Measurements from ENCODE around the gene CAPZB.

DNA sequence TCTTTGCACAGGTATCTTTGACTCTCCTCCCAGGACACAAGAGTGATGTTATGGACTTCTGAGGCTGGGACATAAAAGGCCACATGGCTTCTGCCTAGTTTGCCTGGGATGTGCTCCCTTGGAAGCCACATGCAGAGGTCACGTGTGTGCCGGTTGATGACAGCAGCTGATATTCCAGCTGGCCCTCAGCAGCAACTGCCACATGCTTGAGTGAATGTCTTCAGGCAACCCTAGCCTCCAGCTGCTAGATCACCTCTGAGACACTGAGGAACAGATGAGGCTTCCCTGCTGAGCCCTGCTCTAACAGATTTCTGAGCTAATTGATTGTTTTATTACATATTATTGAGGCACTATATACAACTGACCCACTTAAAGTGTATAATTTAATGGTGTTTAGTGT, 185.1 kb downstream of the CAPZB start:
- TF ChIP-seq, protein P1, sequence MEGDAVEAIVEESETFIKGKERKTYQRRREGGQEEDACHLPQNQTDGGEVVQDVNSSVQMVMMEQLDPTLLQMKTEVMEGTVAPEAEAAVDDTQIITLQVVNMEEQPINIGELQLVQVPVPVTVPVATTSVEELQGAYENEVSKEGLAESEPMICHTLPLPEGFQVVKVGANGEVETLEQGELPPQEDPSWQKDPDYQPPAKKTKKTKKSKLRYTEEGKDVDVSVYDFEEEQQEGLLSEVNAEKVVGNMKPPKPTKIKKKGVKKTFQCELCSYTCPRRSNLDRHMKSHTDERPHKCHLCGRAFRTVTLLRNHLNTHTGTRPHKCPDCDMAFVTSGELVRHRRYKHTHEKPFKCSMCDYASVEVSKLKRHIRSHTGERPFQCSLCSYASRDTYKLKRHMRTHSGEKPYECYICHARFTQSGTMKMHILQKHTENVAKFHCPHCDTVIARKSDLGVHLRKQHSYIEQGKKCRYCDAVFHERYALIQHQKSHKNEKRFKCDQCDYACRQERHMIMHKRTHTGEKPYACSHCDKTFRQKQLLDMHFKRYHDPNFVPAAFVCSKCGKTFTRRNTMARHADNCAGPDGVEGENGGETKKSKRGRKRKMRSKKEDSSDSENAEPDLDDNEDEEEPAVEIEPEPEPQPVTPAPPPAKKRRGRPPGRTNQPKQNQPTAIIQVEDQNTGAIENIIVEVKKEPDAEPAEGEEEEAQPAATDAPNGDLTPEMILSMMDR (IDR thresholded peaks at IDR 0.05; ENCODE audit: low read length): no peak
- TF ChIP-seq EZH2phosphoT487 (IDR thresholded peaks at IDR 0.05; ENCODE audit: low read length) (no peak), EZH2 (optimal IDR thresholded peaks at IDR 0.05; ENCODE audit: low read depth, low read length) (no peak)
